Upper lobe of left lung (tissue), 4 donors: Measurements from ENCODE around the gene UBAC2.

ENCODE experiments used
- CTCF ChIP-seq, 6 experiments: fragments of 450-650 bp in 4 of 6; fragments of 200-600 bp in 2 of 6; sonication (generic) in 2 of 6; IDR thresholded peaks; one replicate each; pipeline ENCODE4 v1.5.1; 2016 to 2019; ENCODE audit warnings: antibody characterized with exemption in 6 of 6
- EP300 ChIP-seq, 4 donors: sonication (generic); formaldehyde crosslinking; IDR thresholded peaks; one replicate each; pipeline ENCODE4 v1.5.1; 2017; ENCODE audit warnings: antibody characterized with exemption in 4 of 4, control low read depth in 2 of 4
- POLR2A ChIP-seq, 4 donors: fragments of 450-650 bp; IDR thresholded peaks; one replicate each; pipeline ENCODE4 v1.5.1; 2016 to 2017; ENCODE audit warnings: antibody characterized with exemption in 4 of 4, mild to moderate bottlenecking in 2 of 4
- POLR2AphosphoS5 ChIP-seq, 2 donors: sonication (generic); formaldehyde crosslinking; IDR thresholded peaks; one replicate each; pipeline ENCODE4 v1.5.1; 2017; ENCODE audit warnings: antibody characterized with exemption in 2 of 2

- no peak for TF ChIP-seq CTCF (IDR thresholded peaks at IDR 0.05)
- TF ChIP-seq POLR2A (IDR thresholded peaks at IDR 0.05), result no peak
- no peak for TF ChIP-seq POLR2AphosphoS5 (IDR thresholded peaks at IDR 0.05)
- no peak for TF ChIP-seq EP300 (IDR thresholded peaks at IDR 0.05)
These were observed 152.6 kb downstream of the UBAC2 start for GRCh38 chr13:99353246-99353600.
